A673 (cell line): ENCODE data around the gene MAP9.
"Not testable (repeated sequence)": the region's sequence is repeated elsewhere in the genome, so short reads cannot be mapped to it uniquely, and the experiment has no call there.

ENCODE experiments used
- CTCF ChIP-seq: fragments of 300-800, 200-600 bp; sonication (generic); conservative IDR thresholded peaks from 2 replicates; pipeline ENCODE4 v1.5.1; 2017; ENCODE audit warnings: low read depth, mild to moderate bottlenecking, antibody characterized with exemption, low read length, moderate library complexity, mixed read lengths
- EZH2 ChIP-seq: fragments of 200-600 bp; sonication (generic); IDR thresholded peaks from 2 replicates; pipeline ENCODE4 v1.6.1; 2017; ENCODE audit warnings: borderline replicate concordance, low read depth, mild to moderate bottlenecking, mixed read lengths, antibody characterized with exemption, low read length; ENCODE audit not compliant: poor library complexity, severe bottlenecking

GRCh38 chr4:155424778-155425177, 48.0 kb upstream of the MAP9 start:
- TF ChIP-seq CTCF, EZH2: not testable (repeated sequence)
